Stimulated activated CD8-positive, alpha-beta memory T cell treated with anti-CD3 and anti-CD28 coated beads, Interleukin-7, amount 100 ng/mL, for 1 hour (primary cell): ENCODE measurements around the gene TNK1.

ENCODE experiments used
- DNase-seq, 2 donors: peaks; one replicate each; pipeline ENCODE4 v3.0.0-alpha.2; 2020; ENCODE audit warnings: low read depth in 2 of 2

The TNK1 gene

GRCh38 chr17:7410634-7411426 is 29.9 kb downstream of the TNK1 start:
- DNase-seq = no peak

DNA sequence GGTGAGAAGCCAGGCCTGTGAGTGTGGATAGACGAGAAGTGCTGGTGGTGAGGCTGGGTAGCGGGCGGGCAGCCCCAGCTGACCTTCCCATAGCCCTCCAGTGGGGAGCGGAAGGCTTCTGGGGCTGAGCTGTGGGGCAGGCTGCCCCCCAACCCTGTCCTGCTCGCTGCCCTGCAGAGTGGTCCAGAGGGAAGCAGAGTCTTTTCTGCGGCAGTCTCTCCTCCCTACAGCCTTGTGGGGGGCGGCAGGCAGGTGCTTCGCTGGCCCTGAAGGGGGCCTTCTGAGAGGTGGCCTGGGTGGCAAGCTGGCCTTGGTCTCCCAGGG is 30.5 kb downstream of the TNK1 start:
- no peak for DNase-seq

GRCh38 chr17:7413346-7413985 is 32.6 kb downstream of the TNK1 start:
- no peak for DNase-seq

- no peak for DNase-seq
These were observed 33.9 kb downstream of the TNK1 start for GRCh38 chr17:7414837-7415236.

GRCh38 chr17:7415784-7416183 is 34.9 kb downstream of the TNK1 start:
- no peak for DNase-seq

DNA sequence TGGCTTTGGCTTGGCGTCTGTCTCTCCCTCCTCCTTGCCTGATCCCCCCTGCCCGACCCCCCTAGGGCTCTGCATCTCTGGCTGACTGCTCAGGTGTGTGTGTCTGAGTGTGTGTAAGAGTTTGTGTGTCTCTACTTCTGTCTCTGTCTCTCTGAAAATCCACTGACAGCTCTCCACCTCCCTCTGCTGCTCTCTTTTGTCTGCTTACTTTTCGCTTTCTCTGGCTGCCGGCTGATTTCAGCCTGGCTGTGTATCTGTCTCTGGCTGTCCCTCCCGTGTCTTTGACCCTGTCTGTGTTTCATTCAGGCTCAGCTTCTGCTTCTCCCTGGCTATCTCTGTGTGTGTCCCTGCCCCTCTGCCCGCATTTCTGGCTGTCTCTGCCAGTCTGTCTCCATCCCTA is 35.4 kb downstream of the TNK1 start:
- DNase-seq = no peak

- no peak for DNase-seq
These were observed 36.3 kb downstream of the TNK1 start for GRCh38 chr17:7417056-7417655.

DNA sequence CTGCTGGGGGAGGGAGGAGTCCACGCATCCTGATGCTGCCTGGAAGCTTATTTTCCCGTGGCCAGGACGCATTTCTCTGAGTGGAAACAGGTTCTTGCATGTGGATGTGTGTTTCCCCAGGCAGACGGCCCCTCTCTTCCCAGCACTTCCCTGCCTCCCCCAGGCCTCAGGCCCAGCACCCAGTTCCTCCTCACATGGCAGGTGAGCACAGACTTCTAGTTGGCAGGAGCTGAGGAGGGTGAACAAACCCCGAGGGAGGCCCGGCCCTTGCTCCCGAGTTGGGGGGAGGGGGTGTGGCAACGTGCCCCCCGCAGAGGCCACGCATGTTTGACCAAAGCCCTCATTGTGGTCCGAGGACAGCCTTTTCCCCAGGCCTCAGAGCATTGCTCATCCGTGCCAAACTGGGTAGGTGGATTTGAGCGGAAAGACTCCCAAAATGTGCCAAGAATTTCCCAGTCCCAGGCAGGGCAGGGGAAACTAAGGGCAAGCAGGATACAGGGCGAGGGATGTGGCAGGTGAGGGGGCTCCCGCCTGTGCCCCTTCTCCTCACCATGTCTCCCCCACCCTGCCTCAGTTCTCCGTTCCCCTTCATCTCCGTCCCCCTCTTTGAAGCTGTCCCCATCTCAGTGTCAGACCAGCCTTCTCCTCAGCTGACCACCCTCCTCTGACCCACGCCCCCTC is 37.7 kb downstream of the TNK1 start:
- DNase-seq = no peak

- no peak for DNase-seq
These were observed 39.1 kb downstream of the TNK1 start, which contains the start of gene SPEM1 for GRCh38 chr17:7419819-7420610. SPEM1 (plus strand) TSS chr17:7420324; CDS start chr17:7420385, 61 bp downstream.

DNA sequence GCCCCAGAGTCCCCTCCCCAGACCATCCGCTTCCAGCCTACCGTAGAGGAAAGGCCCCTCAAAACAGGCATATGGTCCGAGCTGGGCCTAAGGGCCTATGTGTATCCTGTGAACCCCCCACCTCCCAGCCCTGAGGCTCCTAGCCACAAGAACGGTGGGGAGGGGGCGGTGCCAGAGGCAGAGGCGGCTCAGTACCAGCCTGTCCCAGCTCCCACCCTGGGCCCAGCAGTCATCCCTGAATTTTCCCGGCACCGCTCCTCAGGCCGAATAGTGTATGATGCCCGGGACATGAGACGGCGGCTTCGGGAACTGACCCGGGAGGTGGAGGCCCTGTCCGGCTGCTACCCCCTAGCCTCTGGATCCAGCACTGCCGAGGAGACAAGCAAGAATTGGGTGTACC is 40.3 kb downstream of the TNK1 start:
- no peak for DNase-seq

- DNase-seq = no peak
These were observed 42.8 kb downstream of the TNK1 start for GRCh38 chr17:7423679-7424078.

DNA sequence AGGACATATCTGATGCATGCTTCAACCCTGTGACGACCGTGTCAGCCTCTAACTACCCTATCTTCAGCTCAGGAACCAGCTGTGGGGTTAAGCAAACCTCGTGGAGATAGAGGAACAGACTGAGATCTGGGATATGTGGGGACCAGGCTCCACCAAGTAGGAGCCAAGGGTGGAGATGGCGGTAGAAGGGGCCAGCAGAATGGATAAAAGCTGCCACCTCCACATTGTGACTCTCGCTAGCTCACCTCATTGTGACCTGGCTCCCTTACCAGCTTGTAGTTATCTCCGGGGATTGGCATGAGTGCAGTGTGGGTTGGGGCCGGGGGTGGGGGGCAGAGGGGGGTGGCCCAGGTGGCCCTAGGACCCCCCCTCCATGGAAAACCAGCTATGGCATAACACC is 44.4 kb downstream of the TNK1 start, which contains the start of gene SPEM2:
TSS of gene SPEM2 (plus strand) at position 301 of the 400 bp plus-strand sequence. CDS start at position 374, 73 bp downstream.
- no peak for DNase-seq

DNA sequence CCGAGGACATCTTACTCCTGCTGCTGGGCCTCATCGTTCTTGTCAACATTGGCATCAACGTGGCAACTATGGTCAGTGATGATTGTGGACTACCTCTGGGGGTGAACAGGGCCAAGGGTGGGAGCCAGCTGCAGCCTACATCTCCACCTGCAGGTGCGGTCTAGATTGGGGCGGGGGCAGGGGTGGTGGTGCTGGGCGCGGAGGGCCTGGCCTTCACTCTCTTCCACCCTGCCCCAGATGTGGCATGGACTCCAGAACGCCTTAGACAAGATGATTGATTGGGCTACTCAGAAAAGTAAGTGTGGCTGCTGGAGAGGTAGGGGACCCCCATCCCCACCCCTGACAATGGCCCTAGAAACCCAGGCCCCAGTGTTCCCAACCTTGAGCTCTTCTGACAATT is 44.9 kb downstream of the TNK1 start:
- no peak for DNase-seq

- DNase-seq = no peak
These were observed 45.4 kb downstream of the TNK1 start for GRCh38 chr17:7426203-7426863.

DNA sequence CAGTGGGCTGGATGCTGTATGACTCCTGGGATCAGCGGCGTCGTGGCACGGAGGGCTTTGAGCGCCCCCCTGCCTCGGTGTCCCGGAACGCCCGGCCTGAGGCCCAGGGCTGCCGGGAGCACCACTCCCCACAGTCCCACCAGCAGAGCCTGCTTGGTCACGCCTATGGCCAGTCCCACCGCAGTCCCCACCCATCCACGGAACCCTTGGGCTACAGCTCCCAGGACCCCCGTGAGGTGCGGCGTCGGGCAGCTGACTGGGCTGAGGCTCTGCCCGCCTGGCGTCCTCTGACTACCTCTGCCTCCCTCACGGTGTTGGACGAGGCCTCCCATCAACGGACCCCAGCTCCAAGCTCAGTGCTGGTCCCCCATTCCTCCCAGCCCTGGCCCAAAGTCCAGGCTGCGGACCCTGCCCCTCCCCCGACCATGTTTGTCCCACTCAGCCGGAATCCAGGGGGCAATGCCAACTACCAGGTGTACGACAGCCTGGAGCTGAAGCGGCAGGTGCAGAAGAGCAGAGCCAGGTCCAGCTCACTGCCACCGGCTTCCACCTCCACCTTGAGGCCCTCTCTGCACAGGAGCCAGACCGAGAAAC is 46.1 kb downstream of the TNK1 start:
- no peak for DNase-seq

DNA sequence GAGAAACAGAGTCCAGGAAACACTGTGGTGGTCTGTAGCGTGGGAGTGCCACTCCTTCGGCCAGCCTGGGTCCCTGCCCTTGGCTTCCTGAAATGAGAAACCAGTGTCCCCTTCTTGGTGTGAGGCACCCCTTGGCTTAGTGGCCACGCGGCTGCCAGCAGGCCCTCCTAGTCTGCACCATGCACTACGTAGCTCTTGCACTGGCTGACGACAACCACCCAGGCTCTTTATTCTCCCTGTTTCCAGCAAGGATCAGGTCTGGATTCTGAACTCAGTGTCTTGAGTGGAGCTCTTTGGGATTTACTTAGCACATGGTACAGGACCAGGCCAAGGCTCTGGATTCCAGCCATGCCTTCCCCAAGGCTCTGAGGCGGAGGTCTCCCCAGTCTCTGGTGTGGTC is 46.7 kb downstream of the TNK1 start:
- no peak for DNase-seq

GRCh38 chr17:7428557-7428956 is 47.7 kb downstream of the TNK1 start, which contains the start of gene SPEM3:
SPEM3 (plus strand) TSS chr17:7428857; CDS start chr17:7428903, 46 bp downstream.
- DNase-seq = no peak

DNA sequence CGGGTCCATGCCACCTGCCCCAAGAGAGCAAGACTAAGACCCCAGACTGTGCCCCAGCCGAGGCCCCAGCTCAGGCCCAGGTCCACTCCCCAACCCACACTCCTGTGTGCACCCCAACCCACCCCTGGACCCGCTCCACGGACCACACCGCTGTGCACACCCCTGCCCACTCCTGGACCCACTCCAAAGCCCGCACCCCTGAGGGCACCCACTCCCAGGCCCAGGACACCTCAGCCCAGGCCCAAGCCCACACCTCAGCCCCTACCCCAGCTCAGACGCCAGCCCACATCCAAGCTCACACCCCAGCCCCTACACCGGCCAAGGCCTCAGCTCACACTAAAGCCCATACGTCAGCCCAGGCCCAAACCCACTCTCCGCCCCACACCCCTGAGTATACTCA is 48.8 kb downstream of the TNK1 start:
- DNase-seq = no peak

DNA sequence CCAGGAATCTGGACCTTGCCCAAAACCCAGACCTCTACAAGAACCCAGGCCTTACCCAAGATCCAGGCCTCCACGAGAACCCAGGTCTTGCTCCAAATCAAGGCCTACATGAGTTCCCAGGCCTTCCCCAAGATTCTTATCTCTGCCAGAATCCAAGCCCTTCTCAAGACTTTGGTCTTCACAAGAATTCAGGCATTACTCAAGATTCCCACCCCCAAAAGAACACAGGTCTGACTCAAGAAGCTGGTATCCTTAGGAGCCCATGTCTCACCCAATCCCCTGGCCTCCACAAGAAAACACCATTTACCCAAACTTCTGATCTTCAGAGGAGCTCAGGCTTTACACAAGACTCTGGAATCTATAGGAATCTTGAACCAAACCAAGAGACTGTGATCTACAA is 50.3 kb downstream of the TNK1 start:
- DNase-seq = no peak

DNA sequence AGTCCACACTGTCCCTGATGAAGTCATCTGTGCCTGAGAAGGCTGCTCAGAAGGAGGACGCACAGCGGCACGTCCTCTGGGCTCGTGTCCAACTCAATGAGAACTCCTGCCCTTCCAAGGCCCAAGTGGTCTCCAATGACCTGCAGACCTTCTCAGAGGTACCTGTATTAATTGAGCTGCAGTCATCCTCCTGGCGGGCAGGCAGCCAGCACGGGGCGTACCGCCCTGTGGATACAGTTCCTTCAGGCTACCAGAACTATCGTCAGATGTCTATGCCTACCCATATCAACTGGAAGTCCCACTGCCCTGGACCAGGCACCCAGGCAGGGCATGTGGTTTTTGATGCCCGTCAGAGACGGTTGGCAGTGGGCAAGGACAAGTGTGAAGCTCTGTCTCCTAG is 51.4 kb downstream of the TNK1 start:
- DNase-seq = no peak
